ENCODE measurements around the gene TSPAN32.

The TSPAN32 gene

DNA sequence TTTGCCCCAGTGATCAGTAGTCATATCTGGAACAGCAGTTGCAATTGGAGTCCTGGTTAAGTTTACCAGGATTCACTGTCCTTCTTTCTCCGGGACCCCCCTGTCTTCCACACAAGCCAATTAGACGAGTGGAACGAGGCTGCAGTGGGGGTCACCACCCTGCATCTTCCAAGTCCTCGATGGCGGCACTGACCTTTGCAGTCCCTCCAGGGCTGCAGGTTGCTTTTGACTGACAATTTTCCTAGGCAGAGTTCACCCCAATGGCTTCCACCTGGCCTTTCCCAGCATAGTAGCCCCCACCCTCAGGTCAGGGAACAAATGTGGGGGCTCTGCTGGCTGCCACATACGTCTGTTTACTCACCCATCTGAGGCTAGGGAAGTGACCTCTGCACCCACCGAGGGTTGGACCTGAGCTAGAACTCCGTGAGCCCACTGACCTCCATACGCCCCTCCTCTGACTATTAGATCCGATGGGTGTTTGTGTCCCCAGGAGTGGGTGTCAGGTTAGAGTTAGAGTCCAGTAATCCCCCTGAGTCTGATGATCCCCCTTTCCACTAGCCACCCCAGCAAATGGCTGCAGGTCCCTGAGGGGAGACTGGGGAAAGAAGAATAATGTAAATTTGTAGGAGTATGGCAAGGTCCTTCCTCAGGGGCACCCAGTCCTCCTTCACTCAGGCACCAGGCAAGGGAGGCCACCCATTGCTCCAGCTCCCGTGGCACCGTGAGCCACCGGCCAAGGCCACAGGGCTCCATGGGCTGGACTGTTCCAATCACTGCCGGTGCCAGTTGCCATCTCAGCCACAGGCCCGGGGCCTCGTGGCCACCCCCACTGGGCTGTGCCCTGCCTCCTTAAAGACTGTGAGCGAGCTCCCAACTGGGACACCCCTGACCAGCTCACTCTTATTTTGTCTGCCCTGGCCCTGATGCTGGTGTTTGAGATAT lies 5.6 kb upstream of the TSPAN32 start:
- TF ChIP-seq, protein P1, sequence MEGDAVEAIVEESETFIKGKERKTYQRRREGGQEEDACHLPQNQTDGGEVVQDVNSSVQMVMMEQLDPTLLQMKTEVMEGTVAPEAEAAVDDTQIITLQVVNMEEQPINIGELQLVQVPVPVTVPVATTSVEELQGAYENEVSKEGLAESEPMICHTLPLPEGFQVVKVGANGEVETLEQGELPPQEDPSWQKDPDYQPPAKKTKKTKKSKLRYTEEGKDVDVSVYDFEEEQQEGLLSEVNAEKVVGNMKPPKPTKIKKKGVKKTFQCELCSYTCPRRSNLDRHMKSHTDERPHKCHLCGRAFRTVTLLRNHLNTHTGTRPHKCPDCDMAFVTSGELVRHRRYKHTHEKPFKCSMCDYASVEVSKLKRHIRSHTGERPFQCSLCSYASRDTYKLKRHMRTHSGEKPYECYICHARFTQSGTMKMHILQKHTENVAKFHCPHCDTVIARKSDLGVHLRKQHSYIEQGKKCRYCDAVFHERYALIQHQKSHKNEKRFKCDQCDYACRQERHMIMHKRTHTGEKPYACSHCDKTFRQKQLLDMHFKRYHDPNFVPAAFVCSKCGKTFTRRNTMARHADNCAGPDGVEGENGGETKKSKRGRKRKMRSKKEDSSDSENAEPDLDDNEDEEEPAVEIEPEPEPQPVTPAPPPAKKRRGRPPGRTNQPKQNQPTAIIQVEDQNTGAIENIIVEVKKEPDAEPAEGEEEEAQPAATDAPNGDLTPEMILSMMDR (IDR thresholded peaks at IDR 0.05; ENCODE audit: insufficient read depth, low read length): no peak
- TF ChIP-seq REST (IDR thresholded peaks at IDR 0.05; ENCODE audit: insufficient replicate concordance, low read depth) (no peak), SPI1 (IDR thresholded peaks at IDR 0.05; ENCODE audit: borderline replicate concordance, low read depth) (no peak), POLR2AphosphoS5 (IDR thresholded peaks at IDR 0.05; ENCODE audit: low read depth) (no peak; the same call in 1 of the 2 replicates), GABPA (IDR thresholded peaks at IDR 0.05; ENCODE audit: low read depth) (no peak)
- H3K27me3 ChIP-seq (ENCODE audit: insufficient read depth, poor library complexity, severe bottlenecking): no peaks in the 10 kb centered on the region
- no peak for DNase-seq (ENCODE audit: low read depth in 1 of 2, low spot score in 1 of 2)
- no peak overlapping the region for H3K27ac ChIP-seq (replicated peaks)
- no peak overlapping the region for H3K4me3 ChIP-seq (replicated peaks; ENCODE audit: insufficient read depth, low read length)

- no peak for DNase-seq (ENCODE audit: low read depth in 1 of 2, low spot score in 1 of 2)
- H3K27me3 ChIP-seq (ENCODE audit: insufficient read depth, poor library complexity, severe bottlenecking): no peaks in the 10 kb centered on the region
- H3K4me3 ChIP-seq (replicated peaks; ENCODE audit: insufficient read depth, low read length): no peak overlapping the region
- no peak overlapping the region for H3K27ac ChIP-seq (replicated peaks)
- TF ChIP-seq SPI1 (IDR thresholded peaks at IDR 0.05; ENCODE audit: borderline replicate concordance, low read depth): no peak
Measured at GRCh38 chr11:2296913-2297622, 4.7 kb upstream of the TSPAN32 start.

- no peaks in the 10 kb centered on the region for H3K27me3 ChIP-seq (ENCODE audit: insufficient read depth, poor library complexity, severe bottlenecking)
- TF ChIP-seq, protein P1 (IDR thresholded peaks at IDR 0.05; ENCODE audit: insufficient read depth, low read length): no peak
- TF ChIP-seq POLR2AphosphoS5 (IDR thresholded peaks at IDR 0.05; ENCODE audit: low read depth): no peak
- no peak for TF ChIP-seq REST (IDR thresholded peaks at IDR 0.05; ENCODE audit: insufficient replicate concordance, low read depth)
- TF ChIP-seq SPI1 (IDR thresholded peaks at IDR 0.05; ENCODE audit: borderline replicate concordance, low read depth): no peak
- no peak for TF ChIP-seq GABPA (IDR thresholded peaks at IDR 0.05; ENCODE audit: low read depth)
- no peak overlapping the region for H3K4me3 ChIP-seq (replicated peaks; ENCODE audit: insufficient read depth, low read length)
- DNase-seq (ENCODE audit: low read depth in 1 of 2, low spot score in 1 of 2): no peak
- no peak overlapping the region for H3K27ac ChIP-seq (replicated peaks)
Measured at GRCh38 chr11:2297623-2298030, 4.2 kb upstream of the TSPAN32 start.

- TF ChIP-seq, protein P1 (IDR thresholded peaks at IDR 0.05; ENCODE audit: insufficient read depth, low read length): no peak
- TF ChIP-seq GABPA (IDR thresholded peaks at IDR 0.05; ENCODE audit: low read depth) (no peak), SPI1 (IDR thresholded peaks at IDR 0.05; ENCODE audit: borderline replicate concordance, low read depth) (no peak), REST (IDR thresholded peaks at IDR 0.05; ENCODE audit: insufficient replicate concordance, low read depth) (no peak), POLR2AphosphoS5 (IDR thresholded peaks at IDR 0.05; ENCODE audit: low read depth) (no peak)
- DNase-seq (ENCODE audit: low read depth in 1 of 2, low spot score in 1 of 2): no peak
- Histone ChIP-seq H3K4me3 (replicated peaks; ENCODE audit: insufficient read depth, low read length) (no peak overlapping the region), H3K27me3 (ENCODE audit: insufficient read depth, poor library complexity, severe bottlenecking) (no peaks in the 10 kb centered on the region), H3K27ac (replicated peaks) (no peak overlapping the region)
Measured at GRCh38 chr11:2298131-2298794, 3.5 kb upstream of the TSPAN32 start.
